Ishikawa (cell line): Measurements from ENCODE around the gene ZNF155.

Experiments used
- CEBPB ChIP-seq: IDR thresholded peaks from 2 replicates; pipeline ENCODE4 v1.6.1; 2012
- CREB1 ChIP-seq: IDR thresholded peaks from 2 replicates; pipeline ENCODE4 v1.6.1; 2012; ENCODE audit warnings: low read depth
- EGR1 ChIP-seq: IDR thresholded peaks from 2 replicates; pipeline ENCODE4 v1.6.1; 2012
- EP300 ChIP-seq: IDR thresholded peaks from 2 replicates; pipeline ENCODE4 v1.6.1; 2012; ENCODE audit warnings: borderline replicate concordance
- FOXM1 ChIP-seq: IDR thresholded peaks from 2 replicates; pipeline ENCODE4 v1.6.1; 2012; ENCODE audit warnings: low read depth, borderline replicate concordance
- NFIC ChIP-seq: IDR thresholded peaks from 2 replicates; pipeline ENCODE4 v1.6.1; 2012
- RAD21 ChIP-seq: IDR thresholded peaks from 2 replicates; pipeline ENCODE4 v1.6.1; 2012; ENCODE audit warnings: low read depth
- TAF1 ChIP-seq: IDR thresholded peaks from 2 replicates; pipeline ENCODE4 v1.6.1; 2012; ENCODE audit warnings: low read depth, mild to moderate bottlenecking
- TCF12 ChIP-seq: IDR thresholded peaks from 2 replicates; pipeline ENCODE4 v1.6.1; 2012; ENCODE audit warnings: low read depth
- TEAD4 ChIP-seq: IDR thresholded peaks from 2 replicates; pipeline ENCODE4 v1.6.1; 2012
- USF1 ChIP-seq: IDR thresholded peaks from 2 replicates; pipeline ENCODE4 v1.6.1; 2012
- YY1 ChIP-seq: IDR thresholded peaks from 2 replicates; pipeline ENCODE4 v1.6.1; 2012; ENCODE audit warnings: low read depth
- ZBTB7A ChIP-seq: IDR thresholded peaks from 2 replicates; pipeline ENCODE4 v1.6.1; 2012; ENCODE audit warnings: low read depth
- TF ChIP-seq, protein P1 (sequence below): IDR thresholded peaks from 2 replicates; pipeline ENCODE4 v1.6.1; 2012
- TF ChIP-seq, protein P2 (sequence below): IDR thresholded peaks from 2 replicates; pipeline ENCODE4 v1.6.1; 2012; ENCODE audit warnings: low read depth, mild to moderate bottlenecking

The ZNF155 gene

GRCh38 chr19:43957891-43958290 is 26.1 kb upstream of the ZNF155 start:
- TF ChIP-seq CEBPB (peak; percentile 81), USF1 (no peak)

DNA sequence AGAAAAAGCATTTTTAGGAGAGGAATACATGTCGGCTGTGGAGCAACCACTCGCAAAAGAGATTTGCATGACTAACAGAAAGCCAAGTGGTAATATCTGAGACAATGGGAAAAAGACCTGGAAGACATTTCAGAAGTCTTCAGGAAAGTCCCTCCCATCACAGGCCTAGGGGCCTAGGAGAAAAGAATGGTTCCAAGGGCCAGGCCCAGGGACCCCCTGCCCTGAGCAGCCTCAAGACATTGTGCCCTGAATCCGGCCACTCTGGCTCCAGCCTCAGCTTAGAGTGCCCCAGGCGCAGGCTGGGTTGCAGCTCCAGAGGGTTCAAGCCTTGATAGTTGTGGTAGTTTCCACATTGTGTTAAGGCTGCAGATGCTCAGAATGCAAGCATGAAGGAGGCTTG is 23.6 kb upstream of the ZNF155 start:
- TF ChIP-seq NFIC (no peak), USF1 (no peak), TEAD4 (no peak), CEBPB (no peak), ZBTB7A (no peak), FOXM1 (no peak), YY1 (no peak), EGR1 (no peak)
- TF ChIP-seq, protein P1, sequence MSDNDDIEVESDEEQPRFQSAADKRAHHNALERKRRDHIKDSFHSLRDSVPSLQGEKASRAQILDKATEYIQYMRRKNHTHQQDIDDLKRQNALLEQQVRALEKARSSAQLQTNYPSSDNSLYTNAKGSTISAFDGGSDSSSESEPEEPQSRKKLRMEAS: no peak
- TF ChIP-seq, protein P2, sequence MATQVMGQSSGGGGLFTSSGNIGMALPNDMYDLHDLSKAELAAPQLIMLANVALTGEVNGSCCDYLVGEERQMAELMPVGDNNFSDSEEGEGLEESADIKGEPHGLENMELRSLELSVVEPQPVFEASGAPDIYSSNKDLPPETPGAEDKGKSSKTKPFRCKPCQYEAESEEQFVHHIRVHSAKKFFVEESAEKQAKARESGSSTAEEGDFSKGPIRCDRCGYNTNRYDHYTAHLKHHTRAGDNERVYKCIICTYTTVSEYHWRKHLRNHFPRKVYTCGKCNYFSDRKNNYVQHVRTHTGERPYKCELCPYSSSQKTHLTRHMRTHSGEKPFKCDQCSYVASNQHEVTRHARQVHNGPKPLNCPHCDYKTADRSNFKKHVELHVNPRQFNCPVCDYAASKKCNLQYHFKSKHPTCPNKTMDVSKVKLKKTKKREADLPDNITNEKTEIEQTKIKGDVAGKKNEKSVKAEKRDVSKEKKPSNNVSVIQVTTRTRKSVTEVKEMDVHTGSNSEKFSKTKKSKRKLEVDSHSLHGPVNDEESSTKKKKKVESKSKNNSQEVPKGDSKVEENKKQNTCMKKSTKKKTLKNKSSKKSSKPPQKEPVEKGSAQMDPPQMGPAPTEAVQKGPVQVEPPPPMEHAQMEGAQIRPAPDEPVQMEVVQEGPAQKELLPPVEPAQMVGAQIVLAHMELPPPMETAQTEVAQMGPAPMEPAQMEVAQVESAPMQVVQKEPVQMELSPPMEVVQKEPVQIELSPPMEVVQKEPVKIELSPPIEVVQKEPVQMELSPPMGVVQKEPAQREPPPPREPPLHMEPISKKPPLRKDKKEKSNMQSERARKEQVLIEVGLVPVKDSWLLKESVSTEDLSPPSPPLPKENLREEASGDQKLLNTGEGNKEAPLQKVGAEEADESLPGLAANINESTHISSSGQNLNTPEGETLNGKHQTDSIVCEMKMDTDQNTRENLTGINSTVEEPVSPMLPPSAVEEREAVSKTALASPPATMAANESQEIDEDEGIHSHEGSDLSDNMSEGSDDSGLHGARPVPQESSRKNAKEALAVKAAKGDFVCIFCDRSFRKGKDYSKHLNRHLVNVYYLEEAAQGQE: no peak

GRCh38 chr19:43966079-43966694 is 17.8 kb upstream of the ZNF155 start:
- no peak for TF ChIP-seq YY1
- TF ChIP-seq NFIC: no peak
- no peak for TF ChIP-seq EP300

- TF ChIP-seq YY1 (no peak), ZBTB7A (no peak), EP300 (no peak), CEBPB (no peak), TCF12 (no peak), TEAD4 (no peak), NFIC (no peak), RAD21 (no peak), USF1 (no peak), FOXM1 (no peak), CREB1 (no peak), EGR1 (no peak), TAF1 (no peak)
- TF ChIP-seq, protein P2: no peak
- TF ChIP-seq, protein P1: no peak
Observed at GRCh38 chr19:43976732-43977131, 7.3 kb upstream of the ZNF155 start.

GRCh38 chr19:43983544-43983911 is 460 bp upstream of the ZNF155 start:
- TF ChIP-seq EP300 (no peak), TAF1 (no peak), TCF12 (no peak), YY1 (no peak), EGR1 (no peak), USF1 (no peak), FOXM1 (no peak), CEBPB (no peak)
- TF ChIP-seq, protein P1: no peak
- TF ChIP-seq, protein P2: no peak
